HG03457 (cell line): Measurements from ENCODE around the gene TRAPPC8.
"Not testable (repeated sequence)": the region's sequence is repeated elsewhere in the genome, so short reads cannot be mapped to it uniquely, and the experiment has no call there.

ENCODE experiments used
- ATAC-seq: cut with Tn5 transposase; IDR thresholded peaks from one replicate; pipeline ENCODE4 v1.9.1; 2021; ENCODE audit warnings: moderate number of reproducible peaks; ENCODE audit not compliant: unreplicated experiment

Gene TRAPPC8

DNA sequence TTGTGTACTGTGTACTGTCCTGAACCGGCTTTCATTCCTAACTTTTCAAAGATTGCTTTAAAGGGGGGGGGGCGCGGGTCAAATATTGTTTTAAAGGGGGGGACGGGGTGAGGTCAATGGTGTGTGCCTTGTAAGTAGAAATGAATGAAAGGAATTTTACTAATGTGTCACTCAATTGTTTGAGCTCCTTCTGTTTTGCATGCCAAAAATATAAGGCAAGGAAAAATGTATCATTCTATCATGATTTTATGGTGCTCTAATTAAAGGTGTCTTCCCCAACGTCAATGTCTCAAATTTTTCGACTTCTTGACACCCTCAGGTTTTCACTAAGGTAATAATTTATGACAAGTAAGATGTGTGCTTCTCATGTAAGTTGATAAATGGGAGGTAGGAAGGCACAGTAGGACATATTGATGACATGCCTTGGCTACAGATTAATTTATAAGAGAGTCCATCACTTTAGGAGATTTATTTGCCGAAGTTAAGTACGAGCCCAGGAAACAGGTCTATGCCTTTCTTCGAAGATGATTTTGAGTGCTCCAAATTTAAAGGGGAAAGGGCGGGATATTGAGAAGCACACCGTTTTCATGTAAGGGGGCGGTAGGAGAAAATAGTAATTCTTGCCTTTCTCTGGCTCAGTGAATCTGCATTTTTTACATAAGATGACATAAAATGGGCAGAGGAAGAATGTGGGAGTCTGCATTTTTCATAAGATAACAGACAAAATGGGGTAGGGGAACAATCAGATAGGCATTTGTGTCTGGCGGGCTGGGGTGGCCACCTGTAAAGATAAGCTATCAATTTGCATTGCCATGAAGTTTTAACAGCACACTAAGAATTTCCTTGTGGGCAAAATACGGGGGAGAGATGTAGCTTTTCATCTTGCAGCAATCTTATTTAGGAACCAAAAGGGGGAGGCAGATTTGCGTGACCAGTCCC, 1.2 kb upstream of the TRAPPC8 start:
- ATAC-seq = no peak

GRCh38 chr18:31942291-31942998, 483 bp downstream of the TRAPPC8 start:
- peak; percentile 22 for ATAC-seq

DNA sequence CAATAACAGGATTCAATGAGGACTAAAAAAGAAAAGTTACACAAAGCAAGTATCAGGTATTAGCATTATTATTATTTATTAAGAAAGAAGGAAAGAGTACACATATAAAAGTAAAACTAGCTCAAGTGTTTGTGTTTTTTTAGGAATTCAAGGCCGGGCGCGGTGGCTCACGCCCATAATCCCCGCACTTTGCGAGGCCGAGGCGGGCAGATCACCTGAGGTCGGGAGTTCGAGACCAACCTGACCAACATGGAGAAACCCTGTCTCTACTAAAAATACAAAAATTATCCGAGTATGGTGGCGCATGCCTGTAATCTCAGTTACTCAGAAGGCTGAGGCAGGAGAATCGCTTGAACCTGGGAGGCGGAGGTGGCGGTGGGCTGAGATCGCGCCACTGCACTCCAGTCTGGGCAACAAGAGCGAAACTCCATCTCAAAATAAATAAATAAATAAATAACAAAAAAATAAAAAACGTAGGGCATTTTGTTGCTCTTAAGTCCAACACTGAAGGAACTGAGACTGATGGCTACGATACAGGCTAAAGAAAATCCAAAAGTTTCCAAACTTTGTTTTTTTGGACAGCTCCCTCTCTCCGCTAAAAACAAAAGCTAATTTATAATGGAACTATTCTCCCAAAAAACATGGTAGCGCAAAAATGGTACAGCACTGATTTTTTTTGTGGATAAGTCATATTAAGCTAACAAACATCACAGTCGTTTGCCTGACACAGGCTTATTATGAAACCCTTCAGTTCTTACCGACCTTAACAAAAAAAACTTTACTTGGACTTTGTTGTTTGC, 1.7 kb downstream of the TRAPPC8 start:
- no peak for ATAC-seq

GRCh38 chr18:31934773-31935172, 8.2 kb downstream of the TRAPPC8 start:
- ATAC-seq = not testable (repeated sequence)

- no peak for ATAC-seq
These were observed 11.1 kb downstream of the TRAPPC8 start for GRCh38 chr18:31931886-31932240.

DNA sequence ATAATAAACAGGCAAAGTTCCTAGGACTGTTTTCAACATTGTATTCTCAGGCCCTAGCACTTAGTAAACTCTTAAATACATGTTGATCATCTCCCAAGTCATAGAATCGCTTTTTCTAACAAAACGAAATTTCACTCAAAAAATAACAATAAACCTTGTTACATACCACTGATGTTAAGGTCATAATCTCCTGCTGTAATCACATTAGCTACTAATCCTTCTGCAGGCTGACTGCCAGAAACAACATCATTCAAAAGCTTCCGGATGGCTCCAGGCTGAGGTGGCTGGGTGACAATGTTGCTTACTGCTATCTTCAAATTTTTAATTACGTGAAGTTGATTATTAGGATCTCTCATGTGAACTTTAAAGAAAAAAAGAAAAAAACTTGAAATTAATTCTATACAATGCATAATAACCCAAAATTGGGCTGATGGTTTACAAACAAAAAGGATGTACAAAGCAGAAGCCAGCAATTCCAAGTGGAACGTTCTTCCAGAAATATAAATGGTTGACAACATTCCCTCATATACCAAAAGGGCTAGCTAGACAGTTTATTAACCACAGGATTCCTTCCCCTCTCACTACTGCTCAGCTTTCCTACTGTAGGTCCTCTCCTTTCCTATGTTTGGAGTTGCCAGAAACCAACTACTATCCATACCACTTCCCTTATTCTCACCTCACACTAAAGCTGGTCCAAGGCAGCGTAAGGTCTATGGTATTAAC, 11.6 kb downstream of the TRAPPC8 start:
- no peak for ATAC-seq

DNA sequence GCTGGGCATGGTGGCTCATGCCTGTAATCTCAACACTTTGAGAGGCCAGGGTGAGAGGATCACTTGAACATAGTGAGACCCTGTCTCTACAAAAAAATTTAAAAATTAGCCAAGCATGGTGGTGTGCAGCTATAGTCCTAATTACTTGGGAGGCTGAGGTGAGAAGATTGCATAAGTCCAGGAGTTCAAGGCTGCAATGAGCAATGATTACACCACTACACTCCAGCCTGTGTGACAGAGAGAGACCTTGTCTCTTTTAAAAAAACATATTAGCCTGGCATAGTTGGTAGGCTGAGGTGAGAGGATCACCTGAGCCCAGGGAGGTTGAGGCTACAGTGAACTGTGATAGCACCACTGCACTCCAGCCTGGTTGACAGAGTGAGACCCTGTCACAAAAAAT, 13.7 kb downstream of the TRAPPC8 start:
- no peak for ATAC-seq

DNA sequence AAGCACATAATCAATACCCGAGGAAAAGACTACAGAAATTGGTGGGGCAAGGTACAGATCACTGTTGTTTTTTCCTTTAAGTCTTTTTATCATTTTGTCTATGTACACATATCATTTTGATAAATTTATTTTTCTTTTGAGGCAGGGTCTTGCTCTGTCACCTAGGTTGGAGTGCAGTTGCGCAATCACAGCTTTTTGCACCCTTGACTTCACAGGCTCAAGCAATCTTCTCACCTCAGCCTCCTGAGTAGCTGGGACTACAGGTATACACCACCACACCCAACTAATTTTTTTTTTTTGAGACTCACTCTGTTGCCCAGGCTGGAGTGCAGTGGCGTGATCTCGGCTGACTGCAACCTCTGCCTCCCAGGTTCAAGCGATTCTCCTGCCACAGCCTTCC, 15.9 kb downstream of the TRAPPC8 start:
- ATAC-seq = not testable (repeated sequence)

GRCh38 chr18:31920277-31920676, 22.7 kb downstream of the TRAPPC8 start:
- no peak for ATAC-seq

GRCh38 chr18:31919366-31919765, 23.6 kb downstream of the TRAPPC8 start:
- ATAC-seq = not testable (repeated sequence)

- ATAC-seq = no peak
These were observed 24.2 kb downstream of the TRAPPC8 start for GRCh38 chr18:31918733-31919132.

DNA sequence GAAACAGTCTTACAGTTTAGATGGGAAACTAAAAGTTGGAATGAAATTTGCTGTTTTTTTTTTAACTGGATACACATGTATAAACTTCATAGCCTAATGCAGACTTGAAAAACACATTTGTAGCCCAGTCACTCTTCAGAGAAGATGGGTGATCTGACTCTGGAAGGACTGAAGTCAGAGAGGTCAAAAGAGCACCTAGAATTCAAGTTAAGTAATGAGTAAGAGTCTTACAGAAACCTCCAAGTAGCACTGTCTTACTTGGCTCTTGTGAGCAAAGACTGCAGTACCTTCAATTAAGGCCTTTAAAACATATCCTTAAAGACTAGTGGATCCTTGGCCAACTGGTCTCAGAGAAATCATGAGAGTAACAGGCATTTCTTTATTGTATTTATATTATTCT, 41.9 kb downstream of the TRAPPC8 start:
- no peak for ATAC-seq

DNA sequence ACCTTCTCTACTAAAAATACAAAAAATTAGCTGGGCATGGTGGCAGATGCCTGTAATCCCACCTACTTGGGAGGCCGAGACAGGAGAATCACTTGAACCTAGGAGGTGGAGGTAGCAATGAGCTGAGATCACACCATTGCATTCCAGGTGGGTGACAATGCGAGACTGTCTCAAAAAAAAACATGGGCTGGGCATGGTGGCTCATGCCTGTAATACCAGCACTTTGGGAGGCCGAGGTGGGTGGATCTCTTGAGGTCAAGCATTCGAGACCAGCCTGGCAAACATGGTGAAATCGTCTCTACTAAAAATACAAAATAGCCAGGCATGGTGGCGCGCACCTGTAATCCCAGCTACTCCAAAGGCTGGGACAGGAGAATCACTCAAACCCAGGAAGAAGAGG, 43.2 kb downstream of the TRAPPC8 start:
- not testable (repeated sequence) for ATAC-seq

DNA sequence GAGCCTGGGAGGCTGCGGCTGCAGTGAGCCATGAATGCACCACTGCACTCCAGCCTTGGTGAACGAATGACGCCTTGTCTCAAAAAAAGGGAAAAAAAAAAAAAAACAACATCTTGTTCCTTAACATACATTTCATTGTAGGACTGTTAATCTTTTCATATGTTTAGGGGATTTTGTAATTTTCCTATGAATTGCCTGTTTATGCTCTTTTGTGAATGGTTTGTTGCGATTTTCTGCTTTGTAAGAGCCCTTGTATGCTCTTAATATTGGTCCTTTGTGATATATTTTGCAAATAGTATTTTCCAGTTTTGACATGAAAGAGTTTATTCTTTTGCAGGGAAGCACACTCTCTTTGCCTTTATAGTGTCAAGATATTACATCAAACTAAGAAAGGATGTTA, 50.0 kb downstream of the TRAPPC8 start:
- no peak for ATAC-seq

DNA sequence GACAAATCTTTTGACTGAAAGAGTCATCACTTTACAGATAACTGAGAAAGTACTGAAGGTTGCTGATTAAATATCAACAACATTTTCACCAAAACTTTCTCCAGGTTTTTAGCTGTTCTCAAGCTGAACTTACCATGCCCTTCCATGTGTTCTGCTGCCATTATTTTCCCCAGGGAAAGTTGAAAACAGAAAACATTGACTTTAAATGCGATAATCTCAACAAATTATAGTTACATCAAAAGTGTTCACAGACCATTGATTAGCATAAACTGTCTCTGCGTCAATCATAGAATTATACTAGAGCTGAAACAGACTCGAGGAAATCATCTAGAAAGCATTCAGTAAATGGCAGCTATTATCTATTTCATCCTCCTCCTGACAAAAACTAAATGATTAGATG, 51.4 kb downstream of the TRAPPC8 start:
- no peak for ATAC-seq

- ATAC-seq = no peak
These were observed 58.9 kb downstream of the TRAPPC8 start for GRCh38 chr18:31884020-31884419.

DNA sequence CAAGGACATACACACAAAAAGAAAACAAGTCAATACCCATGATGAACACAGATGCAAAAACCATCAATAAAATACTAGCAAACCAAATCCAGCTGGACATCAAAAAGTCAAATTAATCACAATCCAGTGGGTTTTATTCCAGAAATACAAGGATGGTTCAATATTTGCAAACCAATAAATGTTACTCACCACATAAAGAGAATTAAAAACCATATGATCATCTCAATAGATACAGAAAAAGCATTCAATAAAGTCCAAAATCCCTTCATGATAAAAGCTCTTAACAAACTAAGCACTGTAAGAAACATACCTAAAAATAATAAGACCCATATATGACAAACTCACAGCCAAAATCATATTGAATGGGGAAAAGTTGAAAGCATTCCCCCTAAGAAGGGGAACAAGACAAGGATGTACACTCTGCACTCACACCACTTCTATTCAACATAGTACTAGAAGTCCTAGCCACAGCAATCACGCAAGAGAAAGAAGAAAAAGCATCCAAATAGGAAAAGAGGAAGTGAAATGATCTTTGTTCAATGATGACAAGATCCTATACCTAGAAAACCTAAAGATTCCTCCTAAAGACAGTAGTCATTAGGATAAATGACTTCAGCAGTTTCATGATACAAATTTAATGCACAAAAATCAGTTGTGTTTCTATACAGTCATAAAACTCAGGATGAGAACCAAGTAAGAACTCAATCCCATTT, 62.6 kb downstream of the TRAPPC8 start:
- no peak for ATAC-seq

- no peak for ATAC-seq
These were observed 64.6 kb downstream of the TRAPPC8 start for GRCh38 chr18:31878358-31878757.

GRCh38 chr18:31877900-31878299, 65.0 kb downstream of the TRAPPC8 start:
- no peak for ATAC-seq

DNA sequence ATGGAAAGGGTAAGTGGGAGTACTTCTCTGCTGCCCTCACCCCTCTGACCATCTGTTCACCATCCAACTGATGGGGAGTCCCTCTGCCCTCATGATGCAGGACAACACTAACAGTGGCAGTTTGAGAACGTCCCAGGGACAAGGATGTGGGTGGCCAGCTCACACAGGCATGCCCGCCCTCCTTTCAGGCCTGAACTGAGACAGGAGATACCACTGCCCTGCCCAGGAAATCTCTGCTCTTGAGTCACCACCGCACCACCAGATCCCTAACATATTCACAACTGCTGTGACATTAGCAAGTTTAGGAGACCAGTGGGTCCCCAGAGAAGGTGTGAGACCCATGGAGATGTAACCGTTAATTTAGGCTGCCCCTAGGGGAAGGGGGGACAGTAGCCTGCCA, 66.2 kb downstream of the TRAPPC8 start:
- no peak for ATAC-seq
